Stimulated activated CD4-positive, alpha-beta T cell treated with anti-CD3 and anti-CD28 coated beads, Interleukin-15, amount 100 ng/mL, for 1 hour (primary cell): ENCODE results near the gene RNF144A.

Experiments
- DNase-seq, 2 donors: peaks; one replicate each; pipeline ENCODE4 v3.0.0-alpha.2; 2020; ENCODE audit warnings: low read depth in 1 of 2, low spot score in 1 of 2

The RNF144A gene

GRCh38 chr2:6908291-6908690, 8.9 kb upstream of the RNF144A start:
- DNase-seq: no peak

GRCh38 chr2:6909431-6910385, 7.5 kb upstream of the RNF144A start:
- DNase-seq: no peak

GRCh38 chr2:6911721-6912120, 5.5 kb upstream of the RNF144A start:
- no peak for DNase-seq

GRCh38 chr2:6913415-6914157, 3.6 kb upstream of the RNF144A start:
- peak in 1 of 2 donors; percentile 31 for DNase-seq

GRCh38 chr2:6914828-6915227, 2.4 kb upstream of the RNF144A start:
- no peak for DNase-seq

GRCh38 chr2:6915399-6915798, 1.8 kb upstream of the RNF144A start:
- DNase-seq: no peak

GRCh38 chr2:6916224-6916623, 988 bp upstream of the RNF144A start:
- no peak for DNase-seq

- no peak for DNase-seq
Observed at GRCh38 chr2:6916736-6917070, 509 bp upstream of the RNF144A start.

- DNase-seq: no peak
Observed at GRCh38 chr2:6917761-6918421, 679 bp downstream of the RNF144A start.

- DNase-seq: no peak
Observed at GRCh38 chr2:6919901-6920742, 2.9 kb downstream of the RNF144A start.

- no peak for DNase-seq
Observed at GRCh38 chr2:6920743-6921064, 3.5 kb downstream of the RNF144A start.

- DNase-seq: no peak
Observed at GRCh38 chr2:6921321-6921922, 4.2 kb downstream of the RNF144A start.

- DNase-seq: no peak
Observed at GRCh38 chr2:6922201-6922656, 5.0 kb downstream of the RNF144A start.

- DNase-seq: no peak
Observed at GRCh38 chr2:6923319-6923718, 6.1 kb downstream of the RNF144A start.

- DNase-seq: no peak
Observed at GRCh38 chr2:6924101-6924923, 7.1 kb downstream of the RNF144A start.

GRCh38 chr2:6924924-6925409, 7.8 kb downstream of the RNF144A start:
- no peak for DNase-seq

- no peak for DNase-seq
Observed at GRCh38 chr2:6926071-6926732, 9.0 kb downstream of the RNF144A start.

GRCh38 chr2:6927186-6927585, 10.0 kb downstream of the RNF144A start:
- no peak for DNase-seq

- no peak for DNase-seq
Observed at GRCh38 chr2:6927753-6928152, 10.5 kb downstream of the RNF144A start.
